Right lobe of liver (tissue), 4 donors: Measurements from ENCODE around the gene SUSD6.

Source experiments
- CTCF ChIP-seq, 4 donors: fragments of 200-600 bp in 3 of 4; fragments of 450-650 bp in 1 of 4; IDR thresholded peaks; one replicate each; pipeline versions ENCODE4 v1.5.1 to v1.8.0; 2016 to 2022; ENCODE audit warnings: antibody characterized with exemption in 4 of 4, mild to moderate bottlenecking in 2 of 4
- POLR2A ChIP-seq: fragments of 450-650 bp; IDR thresholded peaks from one replicate; pipeline ENCODE4 v1.6.1; 2017; ENCODE audit warnings: antibody characterized with exemption, mild to moderate bottlenecking
- donor health status: DM: no; HTN: no; CAD: no.
- donor health status: DM: no; HTN: no; CAD: no.
- donor health status: DM: no; HTN: yes; CAD: no.

- TF ChIP-seq CTCF (IDR thresholded peaks at IDR 0.05) (no peak), POLR2A (no peak)
Measured at GRCh38 chr14:69616408-69616773, 5.0 kb downstream of the SUSD6 start.
